VCaP (cell line): ENCODE data around the gene DPCD.

ENCODE experiments used
- H3K27ac ChIP-seq: fragments of 450-650 bp; 2 replicates; pipeline ENCODE4 v1.5.1; 2017
- TF ChIP-seq, protein P1 (sequence below): fragments of 450-650 bp; conservative IDR thresholded peaks from 2 replicates; pipeline ENCODE4 v1.5.1; 2017; ENCODE audit warnings: mild to moderate bottlenecking, moderate library complexity

The DPCD gene

DNA sequence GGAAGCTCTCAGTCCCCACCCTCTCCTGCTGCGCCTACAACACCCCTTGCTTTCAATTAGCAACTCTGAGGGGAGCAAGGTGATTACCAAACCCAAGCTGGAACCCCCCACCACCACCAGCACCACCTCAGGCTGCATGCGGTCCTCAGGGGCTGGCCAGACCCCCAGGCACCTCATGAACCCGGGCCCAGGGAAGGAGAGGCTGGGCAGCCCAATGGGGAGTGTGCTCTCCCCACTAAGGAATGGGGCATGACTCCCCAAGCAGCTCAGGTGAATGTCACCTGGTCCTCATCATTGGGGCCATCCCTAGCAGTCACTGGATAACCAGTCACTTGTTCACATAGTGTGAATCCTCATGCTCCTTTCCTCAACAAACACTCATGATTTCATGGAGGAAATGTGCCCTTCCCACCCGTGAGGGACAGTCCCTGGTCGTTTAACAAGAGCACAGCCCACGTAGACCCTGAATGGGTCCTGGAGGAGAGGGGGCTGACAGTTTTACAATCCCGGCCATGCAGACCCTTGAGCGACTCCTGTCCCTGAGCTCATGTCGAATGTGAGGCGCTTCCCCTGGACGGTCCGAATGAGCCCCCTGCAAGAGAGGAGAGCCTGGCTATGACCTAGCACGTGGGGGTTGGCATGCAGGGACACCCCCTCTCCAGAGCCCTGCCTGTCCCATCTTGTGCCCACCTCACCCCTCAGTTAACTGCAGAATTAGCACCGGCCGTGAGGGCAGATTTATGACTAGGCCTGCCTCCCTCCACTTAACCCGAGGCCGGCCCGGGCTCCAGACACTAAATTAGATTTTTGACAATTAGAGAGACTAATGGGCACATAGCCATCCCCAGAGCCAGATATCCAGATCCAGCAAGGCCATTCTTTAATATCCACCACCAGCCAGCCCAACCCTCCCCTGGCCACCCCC lies 29.2 kb upstream of the DPCD start:
- TF ChIP-seq, protein P1, sequence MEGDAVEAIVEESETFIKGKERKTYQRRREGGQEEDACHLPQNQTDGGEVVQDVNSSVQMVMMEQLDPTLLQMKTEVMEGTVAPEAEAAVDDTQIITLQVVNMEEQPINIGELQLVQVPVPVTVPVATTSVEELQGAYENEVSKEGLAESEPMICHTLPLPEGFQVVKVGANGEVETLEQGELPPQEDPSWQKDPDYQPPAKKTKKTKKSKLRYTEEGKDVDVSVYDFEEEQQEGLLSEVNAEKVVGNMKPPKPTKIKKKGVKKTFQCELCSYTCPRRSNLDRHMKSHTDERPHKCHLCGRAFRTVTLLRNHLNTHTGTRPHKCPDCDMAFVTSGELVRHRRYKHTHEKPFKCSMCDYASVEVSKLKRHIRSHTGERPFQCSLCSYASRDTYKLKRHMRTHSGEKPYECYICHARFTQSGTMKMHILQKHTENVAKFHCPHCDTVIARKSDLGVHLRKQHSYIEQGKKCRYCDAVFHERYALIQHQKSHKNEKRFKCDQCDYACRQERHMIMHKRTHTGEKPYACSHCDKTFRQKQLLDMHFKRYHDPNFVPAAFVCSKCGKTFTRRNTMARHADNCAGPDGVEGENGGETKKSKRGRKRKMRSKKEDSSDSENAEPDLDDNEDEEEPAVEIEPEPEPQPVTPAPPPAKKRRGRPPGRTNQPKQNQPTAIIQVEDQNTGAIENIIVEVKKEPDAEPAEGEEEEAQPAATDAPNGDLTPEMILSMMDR, result no peak
- H3K27ac ChIP-seq, result no peak overlapping the region

DNA sequence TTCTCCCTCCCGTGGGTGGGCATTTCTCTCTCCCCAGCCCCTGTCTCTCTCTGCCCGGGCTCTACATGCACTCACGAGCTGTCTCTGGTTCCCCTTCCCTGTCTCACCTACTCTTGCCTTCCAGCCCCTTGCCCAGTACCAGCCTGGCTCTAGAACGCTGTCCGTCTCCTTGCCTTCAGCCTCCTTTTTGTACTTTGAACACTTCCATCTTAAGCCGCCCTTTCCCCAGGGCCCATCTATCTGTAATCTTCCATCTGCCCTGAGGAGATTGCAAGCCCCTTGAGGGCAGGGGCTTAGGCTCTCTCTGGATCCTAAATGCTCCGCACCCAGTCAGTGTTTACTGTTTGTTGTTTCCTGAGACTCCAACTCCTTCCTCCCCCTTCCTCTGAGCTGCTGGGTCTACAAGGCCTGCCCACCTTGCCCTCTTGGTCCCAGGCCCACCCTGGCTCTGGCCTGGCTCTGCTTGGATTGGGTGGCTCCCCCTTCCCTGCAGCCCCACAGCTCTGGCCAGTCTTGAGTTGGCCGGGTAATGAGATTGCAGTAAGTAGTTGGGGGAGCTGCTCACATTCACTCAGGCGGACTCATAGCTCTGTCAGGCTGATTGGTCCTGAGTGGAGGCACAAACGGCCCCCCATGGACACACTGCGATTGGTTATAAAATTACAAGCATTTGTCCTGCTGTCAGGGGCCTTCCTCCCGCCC lies 28.4 kb upstream of the DPCD start:
- TF ChIP-seq, protein P1, result no peak
- H3K27ac ChIP-seq, result no peak overlapping the region

DNA sequence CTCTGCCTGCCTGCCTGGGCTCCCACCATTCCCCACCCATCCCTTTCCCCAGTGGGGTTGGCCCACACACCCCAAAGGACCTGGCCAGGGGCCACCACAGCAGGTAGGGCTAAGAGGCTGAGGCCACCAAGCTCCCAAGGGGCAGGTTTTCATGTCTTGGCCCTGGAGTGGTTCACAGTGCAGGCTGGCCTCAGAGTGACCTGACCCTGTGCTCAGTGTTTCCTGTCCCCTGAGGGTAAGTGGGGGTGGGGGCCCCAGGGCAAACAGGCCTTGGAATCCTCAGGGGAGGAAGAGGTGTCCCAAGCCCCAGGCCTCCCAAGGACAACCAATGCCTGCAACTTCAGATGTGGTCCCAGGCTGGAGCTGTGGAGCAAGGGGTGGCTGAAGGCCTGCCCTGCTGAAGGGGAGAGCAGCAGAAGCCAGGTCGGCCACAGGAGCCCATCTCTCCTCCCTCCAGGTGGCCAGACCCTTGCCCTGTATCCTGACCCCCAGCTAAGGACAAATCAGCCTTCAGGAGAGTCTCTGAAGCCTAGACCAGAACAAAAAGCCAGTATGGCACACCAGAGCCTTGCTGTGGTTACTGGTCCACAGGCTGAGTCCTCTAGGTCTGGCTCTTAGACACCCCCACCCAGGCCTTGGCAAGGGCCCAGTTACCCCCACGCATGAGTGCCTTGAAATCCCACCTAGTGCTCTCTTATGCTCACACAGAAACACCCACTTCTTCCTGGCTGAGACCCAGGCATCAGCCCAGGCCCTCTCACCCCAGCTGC lies 27.6 kb upstream of the DPCD start:
- no peak overlapping the region for H3K27ac ChIP-seq
- TF ChIP-seq, protein P1, result no peak

DNA sequence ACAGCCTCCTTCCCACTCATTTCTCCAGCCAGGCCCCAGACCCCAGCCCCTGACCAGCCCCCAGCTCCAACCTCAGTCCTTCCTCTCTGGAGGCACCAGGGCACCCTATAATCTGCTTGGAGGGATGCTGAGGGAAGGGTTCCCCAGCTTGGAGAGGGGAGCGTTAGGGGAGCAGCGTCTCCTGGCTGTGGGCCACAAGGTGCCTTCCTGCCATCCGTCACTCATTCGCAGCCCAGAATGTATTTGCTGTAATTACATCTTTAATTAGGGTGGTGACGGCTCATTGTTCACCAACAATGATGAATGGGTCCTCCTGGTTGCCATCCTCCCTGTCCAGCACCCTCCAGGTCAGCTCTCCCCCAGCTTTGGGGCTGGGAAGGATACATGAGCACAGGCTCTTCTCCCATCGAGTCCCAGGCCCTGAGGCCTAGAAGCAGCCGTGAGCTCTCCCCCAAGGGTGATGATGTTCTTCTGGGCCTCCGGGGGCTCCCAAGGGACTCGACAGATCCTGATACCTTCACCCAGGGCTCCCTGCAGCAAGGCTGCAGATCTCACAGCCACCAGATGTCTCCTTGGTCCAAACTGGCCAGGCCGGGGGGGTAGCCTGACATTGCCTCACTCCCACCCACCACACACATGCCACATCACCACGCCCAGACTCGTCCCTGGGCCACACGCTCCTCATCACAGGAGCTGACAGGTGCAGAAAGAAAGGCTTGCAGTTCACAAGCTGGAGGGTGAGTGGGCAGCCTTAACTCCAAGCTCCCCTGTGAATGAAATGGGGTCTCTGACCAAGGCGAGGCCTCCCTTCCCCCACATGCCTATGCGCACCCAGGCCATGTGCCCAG lies 26.8 kb upstream of the DPCD start:
- TF ChIP-seq, protein P1, result no peak

DNA sequence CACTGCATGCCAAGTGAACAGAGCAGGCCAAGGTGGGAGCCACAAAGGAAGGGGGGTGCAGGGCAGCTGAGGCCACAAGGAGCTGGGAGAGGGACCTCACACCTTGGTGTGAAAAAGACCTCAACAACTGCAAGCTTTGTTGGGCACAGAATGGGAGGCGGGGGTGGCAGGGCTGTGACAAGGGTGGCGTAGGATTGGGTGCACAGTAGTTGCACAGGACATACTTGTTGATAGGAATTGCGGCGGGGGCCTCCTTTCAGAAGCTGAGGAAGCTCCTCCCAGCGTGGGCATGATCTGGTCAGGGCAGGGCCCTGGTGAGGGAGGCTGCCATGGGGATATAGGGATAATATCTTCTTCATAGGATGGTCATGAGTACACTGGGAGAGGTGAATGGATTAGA lies 25.9 kb upstream of the DPCD start:
- no peak overlapping the region for H3K27ac ChIP-seq
- TF ChIP-seq, protein P1, result no peak

More for the DNA sequence above, 26.8 kb upstream of the DPCD start:
- no peak overlapping the region for H3K27ac ChIP-seq

DNA sequence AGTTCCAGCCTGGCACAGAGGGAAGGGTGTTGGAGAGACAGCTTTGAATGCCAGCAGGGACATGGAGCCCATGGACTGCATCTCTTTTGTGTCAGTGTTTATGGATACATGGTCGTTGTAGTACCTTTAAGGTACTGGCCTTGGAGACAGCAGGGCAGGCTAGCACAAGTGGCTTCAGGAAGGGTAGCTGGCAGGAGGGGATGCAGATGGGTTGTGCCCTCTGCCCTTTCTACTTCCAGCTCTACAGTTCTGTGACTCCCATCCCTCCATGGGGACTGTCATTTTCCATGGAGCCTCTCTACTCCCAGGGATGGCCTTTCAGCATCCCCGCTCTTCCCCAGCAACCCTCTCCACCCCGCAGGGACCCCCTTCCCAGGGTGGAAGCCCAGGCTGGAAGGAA lies 25.1 kb upstream of the DPCD start:
- TF ChIP-seq, protein P1, result no peak
- H3K27ac ChIP-seq, result no peak overlapping the region
